Neural progenitor cell (in vitro differentiated cells): ENCODE measurements around the gene IL27RA.

Experiments
- CTCF ChIP-seq: fragments of 200-600 bp; sonication (generic); IDR thresholded peaks from 2 replicates; pipeline ENCODE4 v1.5.1; 2017; ENCODE audit warnings: antibody characterized with exemption, mild to moderate bottlenecking
- EZH2phosphoT487 ChIP-seq: fragments of 200-600 bp; sonication (generic); IDR thresholded peaks from 2 replicates; pipeline ENCODE4 v1.6.1; 2017; ENCODE audit warnings: antibody characterized with exemption

GRCh38 chr19:14030997-14031718 is 404 bp upstream of the IL27RA start:
- TF ChIP-seq EZH2phosphoT487 (no peak), CTCF (no peak)
